NCI-H2081 (cell line): ENCODE results near the gene PCSK2.

ENCODE experiments used
- DNase-seq, 2 experiments: peaks; one replicate each; lab custom pipeline; 2025; lab: John Stamatoyannopoulos, UW

Gene PCSK2

GRCh38 chr20:17399303-17399985 is 172.6 kb downstream of the PCSK2 start:
- DNase-seq: no peak

GRCh38 chr20:17403461-17403860 is 176.6 kb downstream of the PCSK2 start:
- DNase-seq: no peak

- no peak for DNase-seq
Observed at GRCh38 chr20:17406051-17406590, 179.3 kb downstream of the PCSK2 start.

GRCh38 chr20:17407550-17407949 is 180.7 kb downstream of the PCSK2 start:
- no peak for DNase-seq

- no peak for DNase-seq
Observed at GRCh38 chr20:17417225-17417624, 190.4 kb downstream of the PCSK2 start.

- DNase-seq: peak in 1 of 2 experiments; percentile 15
Observed at GRCh38 chr20:17418737-17419136, 191.9 kb downstream of the PCSK2 start.

GRCh38 chr20:17419479-17420041 is 192.7 kb downstream of the PCSK2 start:
- DNase-seq: no peak

- DNase-seq: no peak
Observed at GRCh38 chr20:17421493-17421892, 194.7 kb downstream of the PCSK2 start.

GRCh38 chr20:17423782-17424181 is 196.9 kb downstream of the PCSK2 start:
- DNase-seq: no peak

- no peak for DNase-seq
Observed at GRCh38 chr20:17427638-17428037, 200.8 kb downstream of the PCSK2 start.

GRCh38 chr20:17430125-17430950 is 203.5 kb downstream of the PCSK2 start:
- peak; percentile 88 to 97 for DNase-seq

GRCh38 chr20:17431621-17432364 is 205.0 kb downstream of the PCSK2 start:
- DNase-seq: peak; percentile 52 to 77

- DNase-seq: no peak
Observed at GRCh38 chr20:17436664-17437063, 209.8 kb downstream of the PCSK2 start.

- DNase-seq: no peak
Observed at GRCh38 chr20:17437251-17437650, 210.4 kb downstream of the PCSK2 start.

- DNase-seq: no peak
Observed at GRCh38 chr20:17438436-17439039, 211.7 kb downstream of the PCSK2 start.

GRCh38 chr20:17439616-17440296 is 212.9 kb downstream of the PCSK2 start:
- DNase-seq: no peak

- DNase-seq: no peak
Observed at GRCh38 chr20:17441745-17442144, 214.9 kb downstream of the PCSK2 start.

- DNase-seq: peak; percentile 11 to 27
Observed at GRCh38 chr20:17442588-17442987, 215.7 kb downstream of the PCSK2 start.

- no peak for DNase-seq
Observed at GRCh38 chr20:17443131-17443858, 216.5 kb downstream of the PCSK2 start.

GRCh38 chr20:17444091-17444490 is 217.3 kb downstream of the PCSK2 start:
- DNase-seq: no peak
